H1 (cell line): ENCODE results near the gene FANK1. TPM values are rescaled to one million over a fixed set of nuclear protein-coding genes. Genes with fewer than 3 reads are reported as not detected.
A peak's percentile ranks its signal among the peaks of the same experiment; 100 is the strongest.

Source experiments
- CTCF ChIA-PET: fragments of 300-600 bp; sonication (Branson Sonifier 250); formaldehyde crosslinking; loops from one replicate; lab custom pipeline; 2021; ENCODE audit not compliant: partially characterized antibody; lab: Charles Lee
- POLR2A ChIA-PET: fragments of 300-600 bp; sonication (Branson Sonifier 250); formaldehyde crosslinking; loops from one replicate; lab custom pipeline; 2021; ENCODE audit warnings: inconsistent platforms; ENCODE audit not compliant: partially characterized antibody; lab: Charles Lee
- DNase-seq, 2 experiments: peaks; one replicate each; pipeline versions ENCODE4 v3.0.0 to v3.0.0-alpha.2; 2010 to 2022; ENCODE audit warnings: low spot score in 2 of 2, low read depth in 1 of 2, mixed read lengths in 1 of 2
- FAIRE-seq: peaks from 2 replicates; lab custom pipeline; 2011; peaks lifted over from hg19 to GRCh38; lab: Jason Lieb, UNC
- H2AFZ ChIP-seq: 2 replicates; pipeline ENCODE4 v1.8.1; 2012; ENCODE audit warnings: low read length, inconsistent platforms
- H2AK5ac ChIP-seq: 2 replicates; pipeline ENCODE4 v1.6.1; 2013; ENCODE audit warnings: low read depth, low read length
- H2BK120ac ChIP-seq: replicated peaks from 2 replicates; pipeline ENCODE3; 2013; ENCODE audit warnings: low read depth, low read length, inconsistent platforms
- H2BK12ac ChIP-seq: 2 replicates; pipeline ENCODE4 v1.6.1; 2013; ENCODE audit warnings: low read depth, low read length
- H2BK15ac ChIP-seq: 2 replicates; pipeline ENCODE4 v1.6.1; 2013; ENCODE audit warnings: low read length
- H2BK20ac ChIP-seq: 2 replicates; pipeline ENCODE4 v1.6.1; 2013; ENCODE audit warnings: low read length
- H2BK5ac ChIP-seq: 2 replicates; pipeline ENCODE4 v1.6.1; 2013; ENCODE audit warnings: low read depth, low read length
- H3K14ac ChIP-seq: 2 replicates; pipeline ENCODE4 v1.6.1; 2013; ENCODE audit warnings: inconsistent platforms; ENCODE audit not compliant: insufficient read length
- H3K18ac ChIP-seq: 2 replicates; pipeline ENCODE4 v1.6.1; 2013; ENCODE audit warnings: low read length; ENCODE audit errors: extremely low read depth
- H3K23ac ChIP-seq: 2 replicates; pipeline ENCODE4 v1.6.1; 2013; ENCODE audit warnings: inconsistent platforms; ENCODE audit not compliant: insufficient read length
- H3K23me2 ChIP-seq: 2 replicates; pipeline ENCODE4 v1.6.1; 2013; ENCODE audit warnings: low read depth, low read length
- H3K27ac ChIP-seq: 2 replicates; pipeline ENCODE4 v1.6.1; 2011; ENCODE audit warnings: low read depth, low read length, inconsistent platforms
- H3K27me3 ChIP-seq, 4 experiments: replicated peaks in 1 of 4; 1 replicate in 1 of 4; 2 replicates in 3 of 4; pipeline versions ENCODE4 v1.6.1 to v1.8.1; 2011 to 2013; ENCODE audit warnings: low read length in 3 of 4, mild to moderate bottlenecking in 3 of 4, inconsistent platforms in 2 of 4, mixed read lengths in 2 of 4, moderate library complexity in 1 of 4; ENCODE audit not compliant: control insufficient read depth in 3 of 4, insufficient read depth in 3 of 4; ENCODE audit errors: extremely low read depth in 1 of 4
- H3K36me3 ChIP-seq, 4 experiments: 2 replicates each; pipeline versions ENCODE4 v1.6.1 to v1.8.1; 2011 to 2013; ENCODE audit warnings: mild to moderate bottlenecking in 4 of 4, low read length in 3 of 4, moderate library complexity in 2 of 4, control low read depth in 1 of 4, inconsistent platforms in 1 of 4; ENCODE audit not compliant: insufficient read depth in 4 of 4, control insufficient read depth in 2 of 4
- H3K4ac ChIP-seq: replicated peaks from 2 replicates; pipeline ENCODE3; 2013; ENCODE audit warnings: low read length, low read depth, mixed read lengths, inconsistent platforms; ENCODE audit not compliant: insufficient read length
- H3K4me1 ChIP-seq, 4 experiments: replicated peaks in 1 of 4; 1 replicate in 1 of 4; 2 replicates in 3 of 4; pipeline versions ENCODE4 v1.6.1 to v1.8.1; 2011 to 2013; ENCODE audit warnings: low read length in 3 of 4, inconsistent platforms in 2 of 4, mixed read lengths in 1 of 4; ENCODE audit not compliant: insufficient read depth in 4 of 4, control insufficient read depth in 3 of 4
- H3K4me2 ChIP-seq, 2 experiments: 2 replicates each; pipeline versions ENCODE4 v1.6.1 to v1.8.1; 2011 to 2013; ENCODE audit warnings: low read depth in 2 of 2, low read length in 2 of 2, control low read depth in 1 of 2, inconsistent platforms in 1 of 2, mild to moderate bottlenecking in 1 of 2; ENCODE audit not compliant: insufficient read depth in 1 of 2
- H3K4me3 ChIP-seq, 4 experiments: fragments of 200-600, 300-600 bp in 1 of 4; sonication (generic), shearing (Covaris generic), sonication (Bioruptor Twin) in 1 of 4; 2 replicates each; pipeline versions ENCODE4 v1.5.1 to v1.8.1; 2011 to 2016; ENCODE audit warnings: low read length in 4 of 4, low read depth in 3 of 4, control low read depth in 2 of 4, inconsistent platforms in 2 of 4, mild to moderate bottlenecking in 2 of 4, mixed read lengths in 1 of 4, moderate library complexity in 1 of 4; ENCODE audit not compliant: insufficient read depth in 2 of 4; ENCODE audit errors: extremely low read depth in 1 of 4
- H3K56ac ChIP-seq: replicated peaks from 2 replicates; pipeline ENCODE3; 2013; ENCODE audit warnings: low read depth, mild to moderate bottlenecking, mixed read lengths, low read length, inconsistent platforms; ENCODE audit not compliant: insufficient read length
- H3K79me1 ChIP-seq: 2 replicates; pipeline ENCODE4 v1.6.1; 2013; ENCODE audit warnings: low read depth, low read length, control low read depth
- H3K79me2 ChIP-seq, 2 experiments: 2 replicates each; pipeline versions ENCODE4 v1.6.1 to v1.8.1; 2012 to 2013; ENCODE audit warnings: low read length in 2 of 2, mild to moderate bottlenecking in 2 of 2, inconsistent platforms in 1 of 2; ENCODE audit not compliant: insufficient read depth in 2 of 2, control insufficient read depth in 1 of 2
- H3K9ac ChIP-seq, 4 experiments: replicated peaks in 1 of 4; 1 replicate in 1 of 4; 2 replicates in 3 of 4; pipeline versions ENCODE4 v1.6.1 to v1.8.1; 2011 to 2013; ENCODE audit warnings: low read depth in 3 of 4, low read length in 3 of 4, control low read depth in 2 of 4, mild to moderate bottlenecking in 2 of 4, moderate library complexity in 2 of 4, inconsistent platforms in 1 of 4; ENCODE audit errors: extremely low read depth in 1 of 4
- H3K9me3 ChIP-seq, 2 experiments: 2 replicates each; pipeline versions ENCODE4 v1.6.1 to v1.8.1; 2012 to 2013; ENCODE audit warnings: mild to moderate bottlenecking in 2 of 2, moderate library complexity in 2 of 2, control low read depth in 1 of 2, inconsistent platforms in 1 of 2, low read depth in 1 of 2, low read length in 1 of 2, mixed read lengths in 1 of 2; ENCODE audit not compliant: insufficient read depth in 2 of 2
- H4K20me1 ChIP-seq, 2 experiments: replicated peaks in 1 of 2; 2 replicates each; pipeline versions ENCODE3 to v1.8.1; 2011 to 2013; ENCODE audit warnings: inconsistent platforms in 2 of 2, low read length in 2 of 2, mild to moderate bottlenecking in 1 of 2; ENCODE audit not compliant: insufficient read depth in 2 of 2, control insufficient read depth in 1 of 2
- H4K5ac ChIP-seq: 2 replicates; pipeline ENCODE4 v1.6.1; 2013; ENCODE audit warnings: low read length, low read depth, mixed read lengths, inconsistent platforms; ENCODE audit not compliant: insufficient read length
- H4K8ac ChIP-seq: 2 replicates; pipeline ENCODE4 v1.8.0; 2013; ENCODE audit warnings: mild to moderate bottlenecking, moderate library complexity, low read length, inconsistent platforms; ENCODE audit not compliant: insufficient read depth; ENCODE audit errors: extremely low read depth
- H4K91ac ChIP-seq: replicated peaks from 2 replicates; pipeline ENCODE3; 2013; ENCODE audit warnings: low read length, mixed read lengths, inconsistent platforms; ENCODE audit not compliant: insufficient read length
- BRCA1 ChIP-seq: IDR thresholded peaks from 2 replicates; pipeline ENCODE4 v1.6.1; 2012; ENCODE audit warnings: low read depth, low read length, improper control_type of control experiment
- EGR1 ChIP-seq: IDR thresholded peaks from 2 replicates; pipeline ENCODE4 v1.6.1; 2011; ENCODE audit warnings: low read depth, low read length, borderline replicate concordance
- EP300 ChIP-seq, 2 experiments: IDR thresholded peaks; 1 replicate in 1 of 2; 2 replicates in 1 of 2; pipeline ENCODE4 v1.6.1; 2011 to 2012; ENCODE audit warnings: low read depth in 2 of 2, low read length in 2 of 2, mild to moderate bottlenecking in 2 of 2, borderline replicate concordance in 1 of 2, inconsistent platforms in 1 of 2, moderate library complexity in 1 of 2
- HDAC2 ChIP-seq, 2 experiments: fragments of 300-600 bp in 1 of 2; sonication (generic) in 1 of 2; IDR thresholded peaks; 2 replicates each; pipeline ENCODE4 v1.6.1; 2011 to 2012; ENCODE audit warnings: low read depth in 2 of 2, low read length in 2 of 2, mild to moderate bottlenecking in 2 of 2, moderate library complexity in 2 of 2, borderline replicate concordance in 1 of 2, inconsistent platforms in 1 of 2
- JUND ChIP-seq: IDR thresholded peaks from 2 replicates; pipeline ENCODE4 v1.6.1; 2011; ENCODE audit warnings: mild to moderate bottlenecking, improper control_type of control experiment, low read length
- MAFK ChIP-seq: IDR thresholded peaks from 2 replicates; pipeline ENCODE4 v1.6.1; 2012; ENCODE audit warnings: low read depth, mild to moderate bottlenecking, improper control_type of control experiment, low read length
- RBBP5 ChIP-seq: IDR thresholded peaks from 2 replicates; pipeline ENCODE4 v1.7.1; 2012; ENCODE audit warnings: low read depth, mild to moderate bottlenecking, inconsistent platforms, low read length, moderate library complexity, borderline replicate concordance
- SRF ChIP-seq: IDR thresholded peaks from 2 replicates; pipeline ENCODE4 v1.6.1; 2011; ENCODE audit warnings: mild to moderate bottlenecking, low read depth, low read length, moderate library complexity
- TAF7 ChIP-seq: optimal IDR thresholded peaks from 2 replicates; pipeline ENCODE3; 2011; ENCODE audit warnings: low read depth, mild to moderate bottlenecking, inconsistent platforms, low read length, moderate library complexity, borderline replicate concordance
- TCF12 ChIP-seq: IDR thresholded peaks from 2 replicates; pipeline ENCODE4 v1.6.1; 2011; ENCODE audit warnings: low read depth, mild to moderate bottlenecking, low read length
- WGBS, 2 experiments: shearing (Covaris generic) in 1 of 2; methylation state at CpG; one replicate each; pipeline versions ENCODE4 v1.1.6 to v1.1.7; 2013 to 2015; ENCODE audit warnings: low lambda C conversion rate in 2 of 2, mixed read lengths in 2 of 2, inconsistent platforms in 1 of 2, low coverage in 1 of 2, missing lambda C conversion rate in 1 of 2; ENCODE audit not compliant: insufficient replicate concordance in 2 of 2, insufficient coverage in 1 of 2, insufficient read length in 1 of 2; ENCODE audit errors: extremely low coverage in 1 of 2, missing lambda C conversion rate in 1 of 2; 5-methylcytosine and 5-hydroxymethylcytosine counted together
- polyA plus RNA-seq, 7 experiments: library from polyadenylated mRNA; depleted of rRNA in 3 of 7; stranded (reverse) in 5 of 7; unstranded in 2 of 7; fragments of >200 nt in 5 of 7; fragments of 200-250 nt in 2 of 7; gene quantifications; 1 replicate in 5 of 7; 2 replicates in 1 of 7; 4 replicates in 1 of 7; pipeline versions ENCODE4 v1.2.1 to v1.2.3, GENCODE V29; 2011 to 2013; ENCODE audit warnings: missing spikeins in 2 of 7, mixed read lengths in 2 of 7
- total RNA-seq: library from RNA; stranded (reverse); fragmentation: NEBNext Ultra II Directional; extraction: Animal tissue kit (Norgen Biotek cat#: 25700); gene quantifications from 2 replicates; pipeline ENCODE4 v1.2.1, GENCODE V29; 2021
- TF ChIP-seq, protein P1 (sequence below), 3 experiments: IDR thresholded peaks; 1 replicate in 2 of 3; 2 replicates in 1 of 3; pipeline versions ENCODE4 v1.5.1 to v1.6.1; 2011; ENCODE audit warnings: low read length in 3 of 3, mild to moderate bottlenecking in 3 of 3, inconsistent platforms in 2 of 3, low read depth in 1 of 3, moderate library complexity in 1 of 3; ENCODE audit not compliant: insufficient read depth in 1 of 3; ENCODE audit errors: control extremely low read depth in 1 of 3

The FANK1 gene
- total and polyA plus RNA-seq, 2 of the 8 experiments (the other 6 are each of a cell fraction or from before 2014, with no cell fraction given), result 1.2 TPM; not detected in 1

DNA sequence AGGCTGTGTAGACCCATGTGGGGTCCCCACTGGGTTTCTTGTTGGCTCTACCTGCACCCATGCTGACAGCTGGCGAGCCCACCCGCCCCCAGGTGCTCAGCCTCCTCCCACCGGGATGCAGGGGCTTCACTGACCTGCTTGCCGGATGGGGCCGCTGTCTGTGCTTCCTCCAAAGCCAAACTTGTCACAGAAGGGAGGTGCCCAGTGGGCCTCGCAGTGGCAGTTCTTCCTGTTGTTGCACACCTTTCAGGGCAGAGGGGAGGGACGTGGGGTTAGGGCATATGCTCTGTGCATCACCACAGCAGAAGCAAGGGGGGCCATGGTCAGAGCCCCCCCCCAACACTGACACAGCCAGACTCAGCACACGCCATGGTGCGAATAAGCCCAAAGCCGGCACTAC lies 146.5 kb downstream of the FANK1 start:
- H2BK5ac ChIP-seq, result no peak overlapping the region
- 83% methylated on average over 10 of the region's 10 CpGs; no CpG with 5 or more reads in 1 of the 2 experiments for WGBS, 2 experiments
- no peaks in the 10 kb centered on the region for H3K36me3 ChIP-seq
- no peak overlapping the region for H2AFZ ChIP-seq
- no peak overlapping the region for H2BK15ac ChIP-seq
- H3K79me2 ChIP-seq, result no peaks in the 10 kb centered on the region
- no peak overlapping the region for H3K4me3 ChIP-seq
- H2BK12ac ChIP-seq, result no peak overlapping the region
- H3K27me3 ChIP-seq, result no peaks in the 10 kb centered on the region
- no peak overlapping the region for H3K14ac ChIP-seq
- H2BK20ac ChIP-seq, result no peak overlapping the region
- no peak overlapping the region for H4K5ac ChIP-seq
- no peak for FAIRE-seq
- H3K4me2 ChIP-seq, result no peak overlapping the region
- H3K9ac ChIP-seq, result 0 out of 7 replicates have a peak overlapping the region, but pooled peaks of 1 of the 4 experiments have one; percentile 20
- DNase-seq, result no peak
- no peaks in the 10 kb centered on the region for H3K79me1 ChIP-seq
- POLR2A ChIA-PET, result no interaction called here
- no peak overlapping the region for H4K91ac ChIP-seq
- H3K27ac ChIP-seq, result no peak overlapping the region
- H3K23me2 ChIP-seq, result no peaks in the 10 kb centered on the region
- no peak overlapping the region for H2AK5ac ChIP-seq
- no peaks in the 10 kb centered on the region for H3K9me3 ChIP-seq
- no peak overlapping the region for H3K4ac ChIP-seq
- no peaks in the 10 kb centered on the region for H4K20me1 ChIP-seq
- no peak overlapping the region for H3K18ac ChIP-seq
- no peak overlapping the region for H3K56ac ChIP-seq
- H4K8ac ChIP-seq, result no peak overlapping the region
- no peak overlapping the region for H2BK120ac ChIP-seq
- peaks cover 0 to 8% (median 3%) of the 10 kb centered on the region in 4 experiments; a peak in 5 of 7 replicates for H3K4me1 ChIP-seq
- CTCF ChIA-PET, result no interaction called here
- no peak overlapping the region for H3K23ac ChIP-seq
- TF ChIP-seq SRF (no peak), JUND (no peak), MAFK (no peak), RBBP5 (no peak), TCF12 (no peak), EP300 (IDR thresholded peaks at IDR 0.05; ENCODE audit: borderline replicate concordance in 1 of 2, low read depth in 2 of 2, low read length in 2 of 2) (no peak), HDAC2 (IDR thresholded peaks at IDR 0.05; ENCODE audit: borderline replicate concordance in 1 of 2, low read depth in 2 of 2, low read length in 2 of 2) (no peak), TAF7 (no peak), BRCA1 (no peak), EGR1 (no peak)
- TF ChIP-seq, protein P1, sequence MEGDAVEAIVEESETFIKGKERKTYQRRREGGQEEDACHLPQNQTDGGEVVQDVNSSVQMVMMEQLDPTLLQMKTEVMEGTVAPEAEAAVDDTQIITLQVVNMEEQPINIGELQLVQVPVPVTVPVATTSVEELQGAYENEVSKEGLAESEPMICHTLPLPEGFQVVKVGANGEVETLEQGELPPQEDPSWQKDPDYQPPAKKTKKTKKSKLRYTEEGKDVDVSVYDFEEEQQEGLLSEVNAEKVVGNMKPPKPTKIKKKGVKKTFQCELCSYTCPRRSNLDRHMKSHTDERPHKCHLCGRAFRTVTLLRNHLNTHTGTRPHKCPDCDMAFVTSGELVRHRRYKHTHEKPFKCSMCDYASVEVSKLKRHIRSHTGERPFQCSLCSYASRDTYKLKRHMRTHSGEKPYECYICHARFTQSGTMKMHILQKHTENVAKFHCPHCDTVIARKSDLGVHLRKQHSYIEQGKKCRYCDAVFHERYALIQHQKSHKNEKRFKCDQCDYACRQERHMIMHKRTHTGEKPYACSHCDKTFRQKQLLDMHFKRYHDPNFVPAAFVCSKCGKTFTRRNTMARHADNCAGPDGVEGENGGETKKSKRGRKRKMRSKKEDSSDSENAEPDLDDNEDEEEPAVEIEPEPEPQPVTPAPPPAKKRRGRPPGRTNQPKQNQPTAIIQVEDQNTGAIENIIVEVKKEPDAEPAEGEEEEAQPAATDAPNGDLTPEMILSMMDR (IDR thresholded peaks at IDR 0.05; ENCODE audit: control extremely low read depth in 1 of 3, insufficient read depth in 1 of 3, low read depth in 1 of 3, low read length in 3 of 3), result no peak
